ENCODE data around the gene PLRG1. TPM values are rescaled to one million over a fixed set of nuclear protein-coding genes. Genes with fewer than 3 reads are reported as not detected.
"Not testable (repeated sequence)": the region's sequence is repeated elsewhere in the genome, so short reads cannot be mapped to it uniquely, and the experiment has no call there.

Gene PLRG1
- 71.6 TPM for polyA plus RNA-seq (2013, experiment 1 of 4)
- 76.0 TPM for polyA plus RNA-seq (2013, experiment 2 of 4)
- 67.6 TPM for polyA plus RNA-seq (2013, experiment 3 of 4)
- polyA plus RNA-seq (2013, experiment 4 of 4), result 70.9 TPM

DNA sequence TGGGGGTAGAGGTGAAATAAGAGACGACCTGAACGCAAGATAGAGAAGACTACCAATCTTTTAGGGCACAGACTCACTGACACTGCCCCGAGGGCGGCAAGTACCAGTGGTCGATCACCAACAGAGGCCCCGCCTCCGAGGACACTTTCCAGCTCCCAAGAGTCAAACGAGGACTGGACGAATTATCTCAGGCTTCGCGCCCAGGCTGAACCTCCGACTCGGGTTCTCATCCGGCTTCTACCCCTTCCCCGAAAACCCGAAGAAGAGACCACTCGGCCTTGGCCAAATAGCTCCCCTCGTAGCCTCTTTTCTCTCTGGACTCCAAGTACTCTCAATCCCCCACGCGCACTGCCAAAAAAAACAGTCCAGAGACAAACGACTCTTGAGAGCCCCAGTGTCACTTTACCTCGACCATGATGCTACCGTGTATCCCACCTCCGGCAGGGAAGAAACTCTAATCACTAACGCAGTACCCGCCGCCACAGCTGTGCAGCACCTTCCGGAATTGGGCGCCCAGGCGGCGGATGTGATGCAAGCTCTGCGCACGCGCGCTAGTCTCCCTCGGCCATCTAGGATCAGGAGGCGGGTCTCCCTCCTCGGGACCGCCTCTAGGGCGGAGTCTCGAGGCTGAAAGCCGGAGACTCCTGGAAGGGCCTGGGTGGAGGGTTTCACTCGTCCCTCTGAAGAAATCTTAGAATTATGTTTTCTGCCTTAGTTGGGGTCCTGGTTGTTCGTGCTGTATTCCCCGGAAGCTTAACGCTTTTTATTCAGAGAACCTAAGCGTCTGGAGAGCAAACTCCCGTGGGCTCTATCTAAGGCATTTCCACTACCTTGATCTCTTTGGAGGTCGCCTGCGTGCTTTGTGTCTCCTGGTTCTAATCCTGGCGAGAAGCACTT is at the start of gene PLRG1:
Gene PLRG1, minus strand, starts transcription at position 507 of the 897 bp plus-strand sequence. Its CDS starts 92 bp downstream, at position 415.
- H3K4me1 ChIP-seq (ENCODE audit: control insufficient read depth, insufficient read depth, low read length), result peaks cover 5% of the 10 kb centered on the region
- H3K9me3 ChIP-seq (ENCODE audit: control insufficient read depth, low read length), result no peaks in the 10 kb centered on the region
- H3K27me3 ChIP-seq (ENCODE audit: control insufficient read depth, insufficient read depth, low read length, poor library complexity, severe bottlenecking), result no peaks in the 10 kb centered on the region
- no peaks in the 10 kb centered on the region for H3K36me3 ChIP-seq (ENCODE audit: control insufficient read depth, insufficient read depth, low read length)
- no peak within 1 kb of the TSS for H3K27ac ChIP-seq (ENCODE audit: insufficient read depth, low read depth, low read length, poor library complexity, severe bottlenecking)
- peak within 1 kb of the TSS; percentile 81 for H3K4me3 ChIP-seq (ENCODE audit: insufficient read depth, low read depth, low read length)
- 4 to 5% methylated on average over 51 of the region's 51 CpGs for WGBS, 2 experiments

DNA sequence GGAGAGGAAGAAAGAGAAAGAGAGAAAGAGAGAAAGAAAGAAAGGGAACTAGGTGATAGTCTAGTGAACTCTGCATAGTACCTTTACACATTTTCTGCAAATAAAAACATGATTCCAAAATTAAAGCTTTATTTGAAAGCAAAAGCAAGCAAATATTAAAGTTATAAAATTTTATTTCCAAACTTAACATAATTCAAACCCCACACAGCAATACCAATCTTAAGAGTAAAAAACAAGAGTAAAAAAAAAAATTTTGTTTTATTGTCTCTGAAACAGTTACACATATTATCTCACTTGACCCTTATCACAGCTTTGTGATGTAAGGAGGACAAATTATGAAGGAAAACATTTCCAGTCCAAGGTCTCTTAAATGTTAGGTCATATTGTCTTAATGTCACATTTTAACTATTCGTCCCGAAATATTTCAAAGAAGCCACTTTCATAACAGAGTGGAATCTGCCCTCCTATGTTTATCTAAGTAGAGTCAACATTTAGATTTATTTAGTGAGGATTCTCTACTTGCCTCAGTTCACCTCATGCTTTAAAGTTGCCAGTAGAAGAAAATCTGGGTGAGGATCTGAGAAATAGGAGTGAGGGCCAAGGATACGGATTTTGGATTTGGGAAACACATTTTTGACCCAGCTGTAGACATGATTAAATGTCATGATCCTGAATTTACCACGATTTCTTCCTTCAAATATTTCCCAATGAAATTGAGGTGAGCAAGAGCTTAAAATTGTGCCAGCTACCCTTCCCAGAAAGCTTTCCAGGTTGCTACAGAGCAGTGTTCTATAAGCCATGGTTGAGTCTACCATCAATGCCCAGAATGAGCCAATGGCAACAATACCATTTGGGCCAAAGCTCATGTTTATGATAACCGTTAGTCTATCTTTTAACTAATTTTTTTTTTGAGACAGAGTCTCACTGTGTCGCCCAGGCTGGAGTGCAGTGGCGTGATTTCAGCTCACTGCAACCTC is 47.9 kb upstream of the PLRG1 start:
- H3K9me3 ChIP-seq (ENCODE audit: control insufficient read depth, low read length), result no peaks in the 10 kb centered on the region
- no peaks in the 10 kb centered on the region for H3K36me3 ChIP-seq (ENCODE audit: control insufficient read depth, insufficient read depth, low read length)
- no peaks in the 10 kb centered on the region for H3K4me1 ChIP-seq (ENCODE audit: control insufficient read depth, insufficient read depth, low read length)
- WGBS, 2 experiments, result 95 to 96% methylated on average over 6 to 7 of the region's 7 CpGs
- no peaks in the 10 kb centered on the region for H3K27me3 ChIP-seq (ENCODE audit: control insufficient read depth, insufficient read depth, low read length, poor library complexity, severe bottlenecking)
- no peak overlapping the region for H3K27ac ChIP-seq (ENCODE audit: insufficient read depth, low read depth, low read length, poor library complexity, severe bottlenecking)
- no peak overlapping the region for H3K4me3 ChIP-seq (ENCODE audit: insufficient read depth, low read depth, low read length)

DNA sequence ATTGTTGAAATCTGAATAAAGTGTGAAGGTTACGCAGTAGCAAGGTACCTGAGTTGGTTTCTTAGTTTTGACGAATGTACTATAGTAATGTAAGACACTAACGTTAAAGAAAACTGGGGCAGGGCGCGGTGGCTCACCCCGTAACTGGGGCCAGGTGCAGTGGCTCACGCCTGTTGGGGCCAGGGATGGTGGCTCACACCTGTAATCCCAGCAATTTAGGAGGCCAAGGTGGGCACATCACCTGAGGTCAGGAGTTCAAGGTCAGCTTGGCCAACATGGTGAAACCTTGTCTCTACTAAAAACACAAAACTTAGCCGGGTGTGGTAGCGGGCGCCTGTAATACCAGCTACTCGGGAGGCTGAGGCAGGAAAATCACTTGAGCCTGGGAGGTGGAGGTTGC is 47.1 kb upstream of the PLRG1 start:
- H3K4me1 ChIP-seq (ENCODE audit: control insufficient read depth, insufficient read depth, low read length); H3K27ac ChIP-seq (ENCODE audit: insufficient read depth, low read depth, low read length, poor library complexity, severe bottlenecking); H3K36me3 ChIP-seq (ENCODE audit: control insufficient read depth, insufficient read depth, low read length); H3K4me3 ChIP-seq (ENCODE audit: insufficient read depth, low read depth, low read length); H3K9me3 ChIP-seq (ENCODE audit: control insufficient read depth, low read length); H3K27me3 ChIP-seq (ENCODE audit: control insufficient read depth, insufficient read depth, low read length, poor library complexity, severe bottlenecking): not testable (repeated sequence)
- 93 to 95% methylated on average over 11 of the region's 11 CpGs for WGBS, 2 experiments

DNA sequence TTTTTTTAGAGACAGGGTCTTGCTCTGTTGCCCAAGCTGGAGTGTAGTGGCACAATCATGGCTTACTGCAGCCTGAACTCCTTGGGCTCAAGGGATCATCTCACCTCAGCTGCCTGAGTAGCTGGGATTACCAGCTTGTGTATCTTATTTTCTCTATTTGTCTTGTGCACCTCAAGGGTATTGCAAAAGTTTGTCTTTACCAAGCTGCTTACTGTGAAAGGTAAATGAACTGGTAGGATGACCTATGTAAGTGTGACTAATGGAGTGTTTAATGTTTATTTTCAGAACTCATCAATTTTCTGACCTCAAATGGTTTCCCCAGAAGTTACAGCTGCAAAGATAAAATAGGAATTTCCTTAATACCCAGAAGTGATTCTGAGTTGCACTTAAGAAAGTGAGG is 45.6 kb upstream of the PLRG1 start:
- Histone ChIP-seq H3K27me3 (ENCODE audit: control insufficient read depth, insufficient read depth, low read length, poor library complexity, severe bottlenecking) (no peaks in the 10 kb centered on the region), H3K27ac (ENCODE audit: insufficient read depth, low read depth, low read length, poor library complexity, severe bottlenecking) (no peak overlapping the region), H3K36me3 (ENCODE audit: control insufficient read depth, insufficient read depth, low read length) (no peaks in the 10 kb centered on the region), H3K9me3 (ENCODE audit: control insufficient read depth, low read length) (no peaks in the 10 kb centered on the region), H3K4me1 (ENCODE audit: control insufficient read depth, insufficient read depth, low read length) (no peaks in the 10 kb centered on the region), H3K4me3 (ENCODE audit: insufficient read depth, low read depth, low read length) (no peak overlapping the region)

DNA sequence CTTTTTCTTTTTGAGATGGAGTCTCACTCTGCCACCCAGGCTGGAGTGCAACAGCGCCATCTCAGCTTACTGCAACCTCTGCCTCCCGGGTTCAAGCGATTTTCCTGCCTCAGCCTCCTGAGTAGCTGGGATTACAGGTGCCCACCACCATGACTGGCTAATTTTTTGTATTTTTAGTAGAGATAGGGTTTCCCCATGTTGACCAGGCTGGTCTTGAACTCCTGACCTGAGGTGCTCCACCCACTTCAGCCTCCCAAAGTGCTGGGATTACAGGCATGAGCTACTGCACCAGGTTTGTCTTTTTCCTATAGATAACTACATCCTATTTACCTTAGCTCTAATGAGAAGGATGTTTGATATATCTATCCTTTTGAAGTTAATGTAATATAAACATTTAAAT is 44.1 kb upstream of the PLRG1 start:
- H3K27ac ChIP-seq (ENCODE audit: insufficient read depth, low read depth, low read length, poor library complexity, severe bottlenecking); H3K9me3 ChIP-seq (ENCODE audit: control insufficient read depth, low read length); H3K4me3 ChIP-seq (ENCODE audit: insufficient read depth, low read depth, low read length); H3K27me3 ChIP-seq (ENCODE audit: control insufficient read depth, insufficient read depth, low read length, poor library complexity, severe bottlenecking); H3K4me1 ChIP-seq (ENCODE audit: control insufficient read depth, insufficient read depth, low read length); H3K36me3 ChIP-seq (ENCODE audit: control insufficient read depth, insufficient read depth, low read length): not testable (repeated sequence)
- 86 to 94% methylated on average over 3 of the region's 3 CpGs for WGBS, 2 experiments

DNA sequence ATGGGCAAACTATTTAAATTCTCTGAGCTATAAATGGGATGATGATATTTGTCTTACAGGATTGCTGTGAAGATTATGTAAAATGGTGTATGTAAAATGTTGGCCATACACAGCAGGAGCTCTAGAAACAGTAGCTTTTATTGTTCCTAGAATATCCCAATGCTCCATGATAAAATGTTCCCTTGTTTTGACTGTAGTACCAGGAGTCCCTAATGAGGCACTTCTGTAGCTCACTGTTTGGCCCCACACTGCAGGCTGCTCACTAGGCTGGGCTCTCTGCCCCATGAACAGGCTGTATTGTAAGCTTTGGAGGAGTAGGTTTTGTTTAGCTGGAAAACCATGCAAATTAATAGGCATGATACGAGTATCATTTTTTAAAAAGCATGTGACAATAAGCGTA is 43.7 kb upstream of the PLRG1 start:
- WGBS, 2 experiments, result 95 to 96% methylated on average over 2 of the region's 2 CpGs

DNA sequence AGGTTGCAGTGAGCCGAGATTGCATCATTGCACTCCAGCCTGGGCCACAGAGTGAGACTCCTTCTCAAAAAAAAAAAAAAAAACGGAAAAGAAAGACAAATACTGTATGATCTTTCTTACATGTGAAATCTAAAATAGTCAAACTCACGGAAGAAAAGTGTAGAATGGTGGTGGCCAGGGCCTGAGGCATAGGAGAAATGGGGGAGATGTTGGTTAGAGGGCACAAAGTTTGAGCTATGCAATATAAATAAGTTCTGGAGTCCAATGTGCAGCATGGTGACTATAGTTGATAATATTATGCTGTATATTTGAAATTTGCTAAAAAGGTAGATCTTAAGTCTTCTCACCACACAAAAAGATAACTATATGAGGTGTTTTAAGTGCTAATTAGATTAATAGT is 41.7 kb upstream of the PLRG1 start:
- H3K27me3 ChIP-seq (ENCODE audit: control insufficient read depth, insufficient read depth, low read length, poor library complexity, severe bottlenecking), result no peaks in the 10 kb centered on the region
- no peak overlapping the region for H3K4me3 ChIP-seq (ENCODE audit: insufficient read depth, low read depth, low read length)
- H3K9me3 ChIP-seq (ENCODE audit: control insufficient read depth, low read length), result no peaks in the 10 kb centered on the region
- H3K27ac ChIP-seq (ENCODE audit: insufficient read depth, low read depth, low read length, poor library complexity, severe bottlenecking), result no peak overlapping the region
- peaks cover 4% of the 10 kb centered on the region for H3K4me1 ChIP-seq (ENCODE audit: control insufficient read depth, insufficient read depth, low read length)
- WGBS, 2 experiments, result 83 to 94% methylated on average over 2 to 3 of the region's 3 CpGs
- H3K36me3 ChIP-seq (ENCODE audit: control insufficient read depth, insufficient read depth, low read length), result no peaks in the 10 kb centered on the region

More for the DNA sequence above, 43.7 kb upstream of the PLRG1 start:
- no peak overlapping the region for H3K4me3 ChIP-seq (ENCODE audit: insufficient read depth, low read depth, low read length)
- peaks cover 4% of the 10 kb centered on the region for H3K4me1 ChIP-seq (ENCODE audit: control insufficient read depth, insufficient read depth, low read length)
- H3K27ac ChIP-seq (ENCODE audit: insufficient read depth, low read depth, low read length, poor library complexity, severe bottlenecking), result no peak overlapping the region
- H3K27me3 ChIP-seq (ENCODE audit: control insufficient read depth, insufficient read depth, low read length, poor library complexity, severe bottlenecking), result no peaks in the 10 kb centered on the region
- no peaks in the 10 kb centered on the region for H3K9me3 ChIP-seq (ENCODE audit: control insufficient read depth, low read length)
- H3K36me3 ChIP-seq (ENCODE audit: control insufficient read depth, insufficient read depth, low read length), result no peaks in the 10 kb centered on the region

DNA sequence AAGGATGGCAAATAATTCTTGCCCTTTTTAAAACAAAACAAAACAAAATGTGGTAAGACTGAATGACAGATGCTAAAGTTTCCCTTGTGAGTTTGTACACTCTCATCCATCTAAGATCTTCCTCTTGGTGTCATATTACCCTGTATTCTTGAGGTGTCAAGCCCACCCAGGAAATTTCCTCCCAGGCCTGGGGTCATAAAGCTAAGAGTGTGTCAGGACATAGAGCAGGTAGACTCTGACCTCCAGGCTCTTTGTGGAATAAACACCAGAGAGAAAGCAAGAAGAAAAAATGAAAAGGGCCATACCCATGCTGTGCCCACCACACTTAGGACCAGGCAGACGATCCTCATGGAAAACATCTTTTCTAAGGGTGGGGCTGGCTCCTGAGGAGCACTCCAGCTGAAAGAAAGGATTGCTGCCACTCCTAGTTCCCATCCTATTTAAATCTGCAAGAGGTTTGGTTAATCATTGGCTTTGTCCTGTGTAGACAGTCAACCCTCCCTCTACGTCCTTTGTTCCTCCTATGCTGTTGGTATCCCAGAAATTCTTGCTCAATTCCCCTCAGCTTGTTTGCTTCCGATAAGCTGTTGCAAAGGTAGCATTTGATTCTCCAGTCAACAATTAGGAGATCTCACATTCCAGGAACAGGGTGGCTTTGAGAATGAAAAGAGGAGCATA is 40.3 kb upstream of the PLRG1 start, which contains the start of gene FGA:
Gene FGA, minus strand, starts transcription at position 414 of the 678 bp plus-strand sequence. Its CDS starts 55 bp downstream, at position 359.
- H3K27ac ChIP-seq (ENCODE audit: insufficient read depth, low read depth, low read length, poor library complexity, severe bottlenecking), result no peak within 1 kb of the TSS
- WGBS, 2 experiments, result 66 to 68% methylated on average over 3 of the region's 3 CpGs

DNA sequence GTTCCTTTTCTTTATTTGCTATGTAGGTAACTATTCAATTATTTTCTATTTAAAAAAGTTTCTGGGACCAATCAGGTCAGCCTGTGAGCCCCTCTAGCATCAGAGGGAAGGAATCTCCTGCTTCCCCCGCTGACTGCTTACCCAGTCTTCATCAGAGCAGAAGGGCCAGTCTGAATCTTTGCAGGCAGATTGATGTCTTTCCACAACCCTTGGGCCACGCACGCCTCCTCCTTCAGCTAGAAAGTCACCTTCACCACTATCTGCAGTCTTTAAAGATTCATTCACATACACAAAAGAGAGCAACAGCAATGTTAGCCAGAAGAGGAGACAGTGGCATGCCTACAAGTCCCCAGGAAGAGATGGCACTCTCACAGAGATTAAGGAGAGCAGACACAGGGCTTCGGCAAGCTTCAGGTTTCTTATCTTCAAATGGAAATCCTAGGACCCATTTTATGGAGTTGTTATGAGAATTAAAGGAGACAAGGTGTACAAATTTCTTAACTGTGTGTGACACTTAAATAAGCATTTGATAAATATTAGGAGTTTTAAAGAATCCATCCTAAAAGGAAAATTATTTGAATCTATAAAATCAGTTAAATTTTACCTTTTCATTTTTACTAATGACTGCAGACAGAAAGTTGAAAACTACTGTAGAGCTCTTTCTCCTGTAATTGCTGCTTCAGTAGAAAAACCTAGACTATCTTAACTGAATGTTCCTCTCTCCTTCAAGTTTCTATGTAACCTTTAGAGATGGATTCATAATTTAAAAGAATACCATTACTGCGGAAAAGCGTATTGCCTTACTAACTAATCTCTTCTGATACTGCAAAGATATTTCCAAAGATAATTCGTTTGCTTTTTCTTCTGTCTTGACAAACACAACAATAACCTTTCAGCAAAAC is 39.3 kb upstream of the PLRG1 start:
- Histone ChIP-seq H3K4me3 (ENCODE audit: insufficient read depth, low read depth, low read length) (no peak overlapping the region), H3K27ac (ENCODE audit: insufficient read depth, low read depth, low read length, poor library complexity, severe bottlenecking) (no peak overlapping the region), H3K4me1 (ENCODE audit: control insufficient read depth, insufficient read depth, low read length) (peaks cover 4% of the 10 kb centered on the region), H3K36me3 (ENCODE audit: control insufficient read depth, insufficient read depth, low read length) (no peaks in the 10 kb centered on the region), H3K9me3 (ENCODE audit: control insufficient read depth, low read length) (no peaks in the 10 kb centered on the region), H3K27me3 (ENCODE audit: control insufficient read depth, insufficient read depth, low read length, poor library complexity, severe bottlenecking) (no peaks in the 10 kb centered on the region)
- WGBS, 2 experiments, result 83 to 92% methylated on average over 7 of the region's 7 CpGs

More for the DNA sequence above, 40.3 kb upstream of the PLRG1 start, which contains the start of gene FGA:
- Histone ChIP-seq H3K36me3 (ENCODE audit: control insufficient read depth, insufficient read depth, low read length) (no peaks in the 10 kb centered on the region), H3K9me3 (ENCODE audit: control insufficient read depth, low read length) (no peaks in the 10 kb centered on the region), H3K27me3 (ENCODE audit: control insufficient read depth, insufficient read depth, low read length, poor library complexity, severe bottlenecking) (no peaks in the 10 kb centered on the region), H3K4me3 (ENCODE audit: insufficient read depth, low read depth, low read length) (no peak within 1 kb of the TSS), H3K4me1 (ENCODE audit: control insufficient read depth, insufficient read depth, low read length) (peaks cover 4% of the 10 kb centered on the region)
